NCI-H2081 (cell line): Measurements from ENCODE around the gene TTLL1.

Experiments
- DNase-seq, 2 experiments: peaks; one replicate each; lab custom pipeline; 2025; lab: John Stamatoyannopoulos, UW

The TTLL1 gene

DNA sequence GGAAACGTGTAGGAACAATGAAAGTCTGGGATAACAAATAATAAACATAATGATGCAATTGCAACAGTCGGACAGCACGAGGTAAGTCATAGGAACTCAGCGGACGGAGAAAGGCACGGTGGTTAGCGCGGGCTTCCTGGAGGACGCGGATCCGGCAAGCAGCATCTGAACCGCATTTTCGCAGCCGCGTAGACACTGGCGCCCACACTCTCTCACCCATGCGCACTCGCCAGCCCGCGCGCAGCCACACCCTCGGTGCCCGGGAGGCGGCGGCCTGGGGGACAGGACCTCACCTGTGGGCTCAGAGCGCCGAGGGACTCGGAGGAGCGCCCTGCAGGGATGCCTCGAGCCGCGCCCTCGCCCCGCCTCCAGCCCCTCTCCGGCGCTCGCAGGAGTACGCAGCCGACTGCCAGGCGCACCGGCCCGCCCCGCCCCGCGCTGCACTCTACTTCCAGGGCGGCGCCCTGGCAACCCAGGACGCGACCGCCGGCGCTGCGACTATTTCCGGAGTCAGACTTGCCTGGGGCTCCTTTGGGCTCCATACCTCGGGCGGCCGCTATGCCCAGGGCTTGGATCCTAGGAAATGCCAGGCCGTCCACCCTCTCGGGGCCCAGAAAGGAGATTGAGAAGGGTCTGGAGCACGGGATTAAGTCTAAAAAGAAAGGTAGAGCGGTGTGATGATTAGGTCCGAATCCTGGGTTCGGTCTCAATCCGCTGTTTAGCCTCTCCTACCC is at the start of gene TTLL1:
Gene TTLL1 (minus strand): TSS at position 408 of the 734 bp plus-strand sequence. CDS start 13,805 bp downstream, outside the sequence.
- peak; percentile 81 to 87 for DNase-seq

DNA sequence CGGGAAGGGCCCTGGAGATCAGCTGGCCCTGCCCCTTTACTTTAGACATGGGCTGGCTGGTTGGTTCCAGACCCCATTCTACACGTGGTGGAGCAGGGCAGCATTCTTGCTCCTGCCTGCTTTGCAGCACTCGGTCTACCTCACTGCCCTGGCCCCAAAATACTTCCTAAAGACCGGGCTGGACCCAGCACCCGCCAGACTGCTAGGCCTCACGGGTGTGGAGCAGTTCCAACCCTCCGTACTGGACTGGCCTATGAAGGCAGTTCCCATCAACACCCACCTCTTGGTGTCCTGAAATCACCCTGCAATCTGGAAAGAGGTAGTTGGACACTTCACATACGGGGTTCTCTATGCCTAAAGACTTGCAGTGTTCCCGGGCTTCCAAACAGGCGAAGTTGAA is 47.6 kb upstream of the TTLL1 start:
- DNase-seq = no peak

DNA sequence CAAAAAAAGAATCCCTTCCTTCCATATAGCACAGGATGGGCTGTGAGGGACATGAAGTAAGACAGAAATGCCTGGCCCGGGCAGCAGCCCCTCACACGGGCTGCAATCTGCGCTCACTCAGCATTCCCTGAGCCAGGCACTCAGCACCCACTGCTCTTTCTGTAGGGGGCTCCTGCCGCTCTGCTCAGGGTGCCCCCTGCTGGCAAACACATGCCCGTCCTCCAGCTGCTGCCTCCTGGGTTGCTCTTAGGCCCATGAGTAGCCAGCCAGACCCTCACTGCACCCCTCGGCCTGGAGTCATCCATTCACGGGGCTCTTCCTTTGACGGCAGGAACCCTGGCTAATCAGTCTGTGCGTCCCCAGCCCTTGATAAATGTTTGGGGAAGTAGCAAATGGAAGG is 47.1 kb upstream of the TTLL1 start:
- no peak for DNase-seq

DNA sequence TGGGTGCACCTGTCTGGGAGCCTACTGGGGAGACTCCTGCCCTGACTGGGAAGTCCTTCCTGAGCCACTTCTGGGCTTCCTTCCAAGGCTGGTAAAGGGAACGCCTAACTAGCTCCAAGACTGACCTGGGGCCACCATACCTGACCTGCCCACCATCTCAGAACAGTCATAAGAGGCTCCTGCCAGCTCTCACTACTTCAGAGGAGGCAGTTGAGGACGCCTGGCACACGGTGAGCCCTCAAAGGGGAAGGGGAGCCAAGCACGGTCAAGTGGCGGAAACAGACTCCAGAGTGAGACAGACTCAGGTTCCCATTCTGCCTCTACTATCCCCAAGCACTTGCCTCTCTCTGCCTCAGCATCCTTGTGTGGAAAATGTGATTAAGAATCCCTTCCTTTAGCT is 46.4 kb upstream of the TTLL1 start:
- no peak for DNase-seq

DNA sequence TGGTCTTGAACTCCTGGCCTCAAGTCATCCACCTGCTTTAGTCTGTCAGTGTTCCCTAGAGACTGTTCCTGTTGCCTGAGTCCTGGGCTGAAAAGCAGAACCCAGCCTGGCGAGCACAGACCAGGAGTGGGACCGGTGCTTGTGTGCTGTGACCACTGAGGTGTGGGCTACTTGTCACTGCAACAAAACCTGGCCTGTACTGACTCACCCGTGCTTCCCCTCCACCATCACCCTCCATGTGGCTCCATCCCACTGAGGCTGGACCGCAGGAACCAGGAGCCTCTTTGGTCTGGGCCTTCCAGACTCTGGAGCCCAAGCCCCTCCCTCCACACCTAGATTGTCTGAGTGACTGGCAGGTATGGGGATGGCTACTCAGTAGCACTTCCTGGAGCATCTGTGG is 45.4 kb upstream of the TTLL1 start:
- DNase-seq = no peak

DNA sequence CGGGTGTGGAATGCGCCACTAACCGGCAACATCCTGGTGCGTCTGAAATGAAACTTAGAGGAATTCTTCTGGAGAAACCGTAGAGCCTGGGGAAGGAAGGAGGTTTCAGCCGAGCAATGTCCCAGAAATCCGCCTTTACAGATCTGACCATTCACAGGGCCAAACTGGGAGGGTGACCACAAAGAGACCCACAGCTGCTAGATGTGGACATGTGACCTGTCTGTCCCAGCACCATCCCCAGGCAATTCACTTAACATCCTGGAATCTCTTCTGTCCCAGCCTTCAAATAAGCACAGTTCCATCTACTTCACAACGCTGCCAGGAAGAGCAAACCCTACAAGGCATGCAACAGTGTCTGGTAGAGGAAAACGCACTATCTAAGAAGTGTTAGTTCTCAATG is 44.2 kb upstream of the TTLL1 start:
- no peak for DNase-seq

DNA sequence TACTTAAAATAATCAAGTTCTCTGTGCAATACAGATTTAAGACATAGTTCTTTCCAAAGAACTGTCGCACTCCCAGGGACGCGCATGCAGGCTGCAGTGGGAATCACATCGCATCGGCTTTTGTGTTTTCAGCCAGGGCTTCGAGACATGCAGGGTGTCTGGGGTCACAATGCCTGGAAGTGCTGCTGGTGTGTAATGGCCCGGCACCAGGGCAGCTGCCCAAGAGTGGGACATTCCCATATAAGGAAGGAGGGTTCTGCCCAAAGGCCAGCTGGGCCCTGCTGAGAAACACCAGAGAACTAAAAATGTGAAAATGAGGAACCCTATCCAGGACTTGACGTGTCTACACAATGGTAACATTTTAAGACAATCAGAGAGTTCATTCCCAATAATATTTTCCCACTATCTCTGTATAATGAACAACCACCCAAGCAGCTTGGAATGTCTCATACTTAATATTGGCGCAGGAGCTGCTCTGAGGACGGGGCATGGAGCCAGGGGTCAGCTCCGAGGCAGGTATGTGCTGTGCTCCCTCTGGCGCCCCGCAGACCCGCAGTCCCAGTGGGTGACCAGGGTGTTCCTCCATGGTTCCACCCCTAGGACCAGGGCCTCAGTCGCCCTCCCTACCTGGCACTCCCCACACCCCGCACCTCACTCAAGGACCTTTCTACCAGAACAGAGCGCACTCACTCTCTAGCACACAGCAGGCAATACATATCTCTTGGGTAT is 42.7 kb upstream of the TTLL1 start:
- DNase-seq = no peak

DNA sequence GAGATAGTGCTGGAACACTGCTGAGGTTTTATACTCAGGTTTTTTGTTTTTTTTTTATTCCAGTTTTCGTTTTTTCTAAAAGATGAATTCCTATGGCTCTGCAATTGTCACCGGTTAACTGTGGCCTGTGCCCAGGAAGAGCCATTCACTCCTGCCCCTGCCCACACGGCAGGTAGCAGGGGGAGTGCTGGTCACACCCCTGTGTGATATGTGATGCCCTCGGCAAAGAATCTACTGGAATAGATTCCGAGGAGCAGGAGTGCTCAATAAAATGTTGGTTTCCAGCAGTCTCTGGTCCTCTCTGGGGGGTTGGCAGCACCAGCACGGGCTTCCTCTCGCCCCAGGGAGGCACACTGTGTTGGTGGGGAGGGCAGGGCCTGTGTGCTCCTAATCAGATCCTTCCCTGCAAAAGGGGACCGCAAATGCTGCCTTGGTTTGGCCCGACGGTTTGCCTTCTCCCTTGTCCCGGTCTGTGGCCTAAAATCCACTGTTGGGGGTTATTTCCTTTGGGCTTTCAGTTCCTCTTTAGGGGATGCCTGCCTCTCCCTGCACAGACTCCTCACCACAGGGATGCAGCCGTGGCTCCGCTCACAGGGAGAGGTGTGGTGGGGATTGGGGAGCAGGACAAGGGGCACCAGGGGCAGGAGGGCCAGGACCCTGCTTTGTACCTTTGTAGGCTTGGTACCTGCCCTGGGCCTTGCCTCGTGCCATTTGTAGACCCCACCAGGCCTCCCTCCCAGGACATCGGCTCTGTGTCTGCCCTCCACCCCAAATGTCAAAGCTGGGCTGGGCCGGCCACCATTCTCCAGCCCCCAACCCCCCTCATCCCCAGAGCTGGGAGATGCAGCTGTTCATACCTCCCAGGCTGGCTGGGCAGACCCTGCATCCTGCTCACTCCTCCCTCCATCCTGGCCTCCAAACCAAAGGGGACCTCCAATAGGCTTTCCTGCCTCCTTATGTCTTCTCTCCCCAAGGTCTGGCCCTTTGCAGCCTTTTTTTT is 40.5 kb upstream of the TTLL1 start:
- DNase-seq = peak in 1 of 2 experiments; percentile 32

DNA sequence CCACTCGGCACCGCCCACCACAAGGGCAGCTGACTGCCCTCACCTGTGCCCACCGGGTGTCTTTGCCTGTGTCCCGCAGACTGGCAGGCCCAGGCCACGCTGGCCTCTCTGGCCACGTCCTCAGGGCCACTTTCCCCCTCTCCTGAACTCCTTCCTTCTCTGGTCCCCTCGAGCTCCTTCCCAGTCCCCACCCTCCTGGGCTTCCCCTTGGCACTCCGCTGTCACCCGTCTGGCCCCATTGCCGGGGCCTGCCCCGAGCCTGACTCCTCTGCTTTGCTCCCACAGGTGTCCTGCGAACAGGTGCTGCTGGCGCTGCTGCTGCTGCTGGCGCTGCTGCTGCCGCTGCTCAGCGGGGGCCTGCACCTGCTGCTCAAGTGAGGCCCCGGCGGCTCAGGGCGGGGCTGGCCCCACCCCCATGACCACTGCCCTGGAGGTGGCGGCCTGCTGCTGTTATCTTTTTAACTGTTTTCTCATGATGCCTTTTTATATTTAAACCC is 39.8 kb upstream of the TTLL1 start:
- DNase-seq = peak; percentile 66 to 83

DNA sequence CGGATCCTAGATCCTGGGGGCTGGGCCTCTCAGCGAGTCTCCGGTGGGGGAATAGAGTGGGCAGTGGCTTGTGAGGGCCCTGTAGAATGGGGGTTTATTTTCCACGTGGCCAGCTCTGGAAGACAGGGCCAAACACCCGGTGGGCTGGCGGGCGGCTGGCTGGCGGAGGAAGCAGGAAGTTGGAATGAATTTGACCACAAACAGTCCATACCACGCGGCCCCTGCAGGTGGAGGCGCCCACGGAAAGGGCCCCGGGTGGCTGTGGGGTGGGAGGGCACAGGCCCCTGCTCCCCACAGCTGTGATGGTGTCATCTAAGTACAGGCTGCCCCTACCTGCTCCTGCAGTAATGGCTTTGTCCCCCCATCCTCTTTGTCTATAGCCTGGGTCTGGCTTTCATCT is 38.9 kb upstream of the TTLL1 start:
- DNase-seq = no peak

DNA sequence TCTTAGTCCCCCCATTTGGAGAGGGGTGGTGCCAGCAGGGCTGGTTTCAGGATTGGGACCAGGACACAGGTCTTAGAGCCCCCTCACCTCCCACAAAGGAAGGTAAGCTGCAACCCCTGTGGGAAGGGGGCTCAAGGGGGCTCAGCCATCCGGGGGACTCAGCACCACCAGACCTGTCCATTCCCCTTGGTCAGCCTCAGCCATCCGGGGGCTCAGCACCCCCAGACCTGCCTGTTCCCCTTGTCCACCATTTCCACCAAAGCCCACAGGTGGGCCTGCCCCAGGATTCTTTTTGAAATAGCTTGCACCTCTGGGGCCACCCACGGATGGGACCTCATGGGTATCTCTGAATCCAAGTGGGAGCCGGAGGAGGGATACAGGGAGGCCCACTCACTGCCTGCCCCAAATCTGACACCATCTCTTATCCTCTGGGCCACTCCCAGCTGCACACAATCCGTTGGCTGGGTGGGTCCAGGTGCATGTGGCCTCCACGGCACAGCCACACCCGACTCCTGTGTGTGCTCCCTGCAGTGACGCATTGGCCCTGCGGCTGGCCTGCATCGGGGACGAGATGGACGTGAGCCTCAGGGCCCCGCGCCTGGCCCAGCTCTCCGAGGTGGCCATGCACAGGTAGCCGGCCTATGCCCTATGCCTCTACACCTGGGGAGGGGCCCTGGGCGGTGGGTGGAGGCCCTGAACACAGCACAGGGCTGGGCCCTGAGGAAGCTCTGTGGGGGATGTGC is 38.1 kb upstream of the TTLL1 start:
- no peak for DNase-seq

DNA sequence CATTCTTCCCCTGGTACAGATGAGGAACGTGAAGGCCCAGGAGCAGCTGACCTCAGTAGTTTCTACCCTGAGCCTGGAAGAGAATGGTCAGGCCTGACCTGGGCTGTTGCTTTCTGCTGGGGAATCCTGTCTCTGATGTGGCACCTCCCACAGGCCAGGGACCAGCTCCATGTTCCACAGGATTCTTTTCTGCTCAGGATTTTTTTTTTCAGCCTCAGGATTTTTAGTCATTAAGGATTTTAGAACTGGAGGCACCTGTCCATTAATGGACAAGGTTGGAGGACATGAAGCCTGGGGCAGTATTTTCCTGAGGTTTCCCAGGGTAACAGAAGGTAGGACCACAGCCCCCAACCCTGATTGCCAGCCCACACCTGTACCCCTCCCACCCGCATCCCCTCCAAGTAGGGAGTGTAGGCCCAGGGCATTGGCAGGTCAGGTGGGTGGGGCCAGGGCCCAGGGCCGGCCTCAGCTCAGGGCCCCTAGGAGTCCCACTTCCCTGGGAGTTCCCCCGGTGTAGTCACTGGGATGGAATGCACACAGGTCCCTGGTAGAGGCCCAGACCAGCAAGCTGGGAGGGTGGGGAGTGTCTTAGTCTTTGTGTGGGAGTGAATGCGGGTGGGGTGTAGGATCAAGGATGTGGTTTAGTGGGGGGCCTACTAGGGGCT is 37.4 kb upstream of the TTLL1 start:
- DNase-seq = no peak

DNA sequence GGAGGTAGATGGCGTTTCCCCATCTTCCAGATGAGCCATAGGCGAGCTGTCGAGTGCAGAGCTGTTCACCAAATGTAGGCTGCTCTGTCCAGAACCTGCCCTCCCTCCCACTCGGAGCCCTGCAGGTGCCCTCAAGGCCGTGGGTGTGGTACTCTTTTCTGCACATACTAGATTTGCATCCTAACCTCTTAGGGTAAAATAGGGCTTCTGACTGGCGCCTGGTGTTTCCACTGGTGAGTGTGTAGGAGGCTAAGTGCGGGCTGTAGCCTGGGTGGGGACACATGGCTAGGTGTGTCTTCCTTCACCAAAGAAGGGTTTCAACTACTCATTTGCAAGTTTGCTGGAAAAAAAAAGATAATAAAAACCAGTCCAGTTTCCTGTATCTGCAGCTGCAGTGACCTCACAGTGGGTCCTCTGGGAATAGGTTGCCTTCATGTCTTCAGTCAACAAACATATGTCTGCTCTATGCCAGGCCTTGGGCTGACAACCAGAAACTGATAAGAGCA is 29.8 kb upstream of the TTLL1 start:
- no peak for DNase-seq

DNA sequence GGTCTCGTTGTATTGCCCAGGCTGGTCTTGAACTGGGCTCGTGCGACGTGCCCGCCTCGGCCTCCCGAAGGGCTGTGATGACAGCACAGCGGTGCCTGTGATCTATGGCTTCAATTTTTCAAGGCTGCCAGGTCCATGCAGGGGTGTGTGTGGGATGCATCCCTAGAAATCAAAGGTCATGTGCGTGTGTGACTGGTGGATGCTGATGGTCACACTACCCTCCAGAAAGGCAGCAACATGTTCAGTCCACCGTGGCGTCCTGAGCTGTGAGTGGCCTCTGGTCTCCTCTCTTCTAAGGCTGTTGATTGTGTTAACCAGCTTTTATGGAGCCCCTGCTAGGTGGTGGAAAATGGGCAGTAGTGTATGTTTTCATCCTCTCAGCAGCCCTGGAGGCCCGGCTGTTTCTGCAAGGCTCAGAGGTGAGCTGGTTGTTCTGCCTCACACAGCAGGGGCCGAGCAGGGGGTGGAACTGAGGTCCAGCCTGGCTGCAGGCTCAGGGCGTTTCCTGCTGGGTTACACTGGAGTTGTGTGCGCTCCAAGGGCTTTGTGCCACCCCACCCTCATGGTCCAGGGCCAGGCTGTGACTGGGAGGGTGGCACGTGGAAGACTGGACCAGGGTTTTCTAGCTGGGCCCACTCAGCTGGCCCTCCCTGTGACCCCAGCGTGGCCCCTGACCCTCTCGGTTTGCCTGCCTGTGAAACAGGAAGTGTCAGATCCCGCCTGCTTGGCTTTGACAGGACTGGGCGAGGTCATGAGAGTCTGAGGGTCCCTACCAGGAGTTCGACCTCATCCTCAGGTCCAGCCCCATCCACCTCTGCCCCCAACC is 29.0 kb upstream of the TTLL1 start:
- no peak for DNase-seq

DNA sequence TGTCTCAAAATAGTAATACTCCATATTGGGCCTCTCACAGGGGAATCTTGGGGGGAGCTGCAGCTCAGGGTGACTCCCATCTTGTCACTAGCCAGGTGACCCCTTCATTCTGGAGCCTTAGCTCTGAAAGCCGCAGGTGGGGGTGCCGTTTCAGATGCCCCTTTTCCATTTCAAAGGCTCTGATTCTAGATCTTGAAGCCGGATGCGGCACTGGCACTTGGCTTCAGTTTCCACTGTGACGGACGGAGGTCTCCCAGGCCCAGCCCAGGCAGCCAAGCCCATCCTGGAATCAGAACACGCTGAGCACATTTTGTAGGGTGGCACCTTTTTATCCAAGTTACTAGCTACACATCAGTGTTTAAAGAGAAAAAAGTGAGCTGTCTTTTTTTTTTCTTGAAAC is 27.7 kb upstream of the TTLL1 start:
- no peak for DNase-seq

DNA sequence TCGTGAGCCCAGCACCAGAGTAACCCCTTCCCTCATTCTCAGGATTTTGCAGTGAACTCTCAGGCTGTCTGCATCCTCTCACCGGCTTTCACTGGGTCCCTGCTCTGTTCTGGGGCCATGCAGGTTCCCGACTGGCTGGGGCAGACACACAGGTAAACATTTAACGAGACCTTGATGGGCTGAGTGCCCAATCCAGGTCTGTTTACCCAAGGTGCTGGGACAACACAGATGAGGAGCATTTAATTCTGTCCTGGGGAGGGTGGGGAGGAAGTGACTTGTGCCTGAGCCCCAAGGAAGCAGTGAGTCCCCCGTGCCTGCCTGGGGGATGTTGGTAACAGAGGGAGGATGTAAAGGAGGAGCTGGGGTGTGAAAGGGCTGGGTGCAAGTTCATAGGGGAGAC is 25.8 kb upstream of the TTLL1 start:
- peak; percentile 12 to 69 for DNase-seq

DNA sequence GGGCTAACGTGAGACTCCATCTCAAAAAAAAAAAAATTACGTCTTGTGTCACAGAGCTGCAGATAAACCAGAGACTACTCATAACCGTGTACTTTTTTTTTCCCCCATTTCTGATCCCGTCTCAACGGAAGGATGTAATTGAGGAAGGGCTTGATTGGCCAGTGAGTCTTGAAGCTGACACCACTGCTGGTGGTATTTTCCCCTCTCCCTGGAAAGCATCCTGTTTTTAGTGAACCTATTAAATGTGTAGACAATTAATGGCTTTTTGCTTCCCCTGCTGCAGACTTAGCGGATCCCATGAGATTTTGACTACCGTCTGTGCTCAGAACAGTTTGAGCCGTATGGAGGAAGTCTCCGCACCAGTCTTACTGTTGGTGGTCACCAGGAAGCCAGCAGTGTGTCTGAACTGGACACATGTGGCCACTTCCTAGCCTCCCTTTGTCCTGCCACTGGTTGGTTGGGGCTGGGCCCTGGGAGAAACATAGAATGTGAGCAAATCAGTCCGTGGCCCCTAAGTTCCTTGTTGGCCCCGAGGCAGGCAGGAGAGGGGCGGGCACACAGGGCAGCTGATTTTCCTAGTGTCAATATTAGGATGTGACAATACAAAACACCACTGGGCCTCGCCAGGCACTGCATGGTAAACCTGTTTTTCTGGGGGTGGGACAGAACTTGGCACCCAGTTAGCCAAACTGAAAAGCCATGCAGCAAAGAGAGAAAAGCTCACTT is 24.5 kb upstream of the TTLL1 start:
- peak in 1 of 2 experiments; percentile 40 for DNase-seq

DNA sequence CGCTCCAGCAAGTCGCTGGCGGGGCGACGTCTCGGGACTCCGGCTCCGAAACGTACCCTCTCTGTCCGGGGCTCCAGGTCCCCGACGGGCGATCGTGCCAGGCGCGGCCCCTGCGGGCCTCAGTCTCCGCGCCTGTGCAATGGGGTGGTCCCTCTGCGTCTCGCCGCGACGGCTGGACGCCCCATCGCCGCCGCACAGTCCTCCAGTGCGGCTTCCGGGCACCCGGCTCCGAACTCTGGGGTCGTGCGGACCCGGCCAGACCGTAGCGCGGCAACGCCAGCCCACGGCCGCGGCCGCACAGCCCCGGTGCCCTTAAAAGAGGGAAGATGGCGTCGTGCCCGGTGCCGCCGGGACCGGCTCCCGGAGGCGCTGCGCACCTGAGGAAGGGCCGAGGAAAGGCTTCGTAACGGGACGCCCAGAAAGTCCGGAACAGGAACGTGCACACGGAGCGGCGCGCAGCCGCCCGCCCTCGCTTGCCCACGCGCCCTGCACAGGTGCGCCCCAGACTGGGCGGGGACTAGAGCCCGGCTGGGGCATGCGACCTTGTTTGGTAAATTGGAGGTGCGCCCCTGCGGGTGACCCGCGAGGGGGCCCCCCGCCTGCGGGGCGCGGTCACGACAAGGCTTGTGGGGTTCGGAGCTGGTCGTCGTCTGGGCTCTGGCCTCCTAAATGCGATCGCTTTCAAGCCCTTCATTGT is 21.9 kb upstream of the TTLL1 start:
- no peak for DNase-seq
